HepG2 (cell line): ENCODE measurements around the gene HDGFL2. TPM values are rescaled to one million over a fixed set of nuclear protein-coding genes. Genes with fewer than 3 reads are reported as not detected.
A peak's percentile ranks its signal among the peaks of the same experiment; 100 is the strongest.

Source experiments
- ADNP ChIP-seq: sonication (generic); formaldehyde crosslinking; IDR thresholded peaks from 2 replicates; pipeline ENCODE4 v1.4.0; 2020; ENCODE audit warnings: missing genetic modification reagents
- CREM ChIP-seq, 2 experiments: sonication (generic) in 1 of 2; formaldehyde crosslinking in 1 of 2; IDR thresholded peaks; 2 replicates each; pipeline versions ENCODE4 v1.4.0 to v1.6.1; 2016 to 2020; ENCODE audit warnings: antibody characterized with exemption in 1 of 2, mild to moderate bottlenecking in 1 of 2, missing genetic modification reagents in 1 of 2
- ELF4 ChIP-seq: sonication (generic); formaldehyde crosslinking; IDR thresholded peaks from 2 replicates; pipeline ENCODE4 v1.5.0; 2020; ENCODE audit warnings: missing genetic modification reagents, mild to moderate bottlenecking, moderate library complexity, borderline replicate concordance
- GATAD2A ChIP-seq: IDR thresholded peaks from 2 replicates; pipeline ENCODE4 v1.6.1; 2016
- KDM4B ChIP-seq: sonication (generic); formaldehyde crosslinking; IDR thresholded peaks from 2 replicates; pipeline ENCODE4 v1.4.0; 2020; ENCODE audit warnings: missing genetic modification reagents
- KDM5B ChIP-seq: sonication (generic); formaldehyde crosslinking; IDR thresholded peaks from 2 replicates; pipeline ENCODE4 v1.4.0; 2020; ENCODE audit warnings: missing genetic modification reagents, mild to moderate bottlenecking, borderline replicate concordance
- MLXIP ChIP-seq: sonication (generic); formaldehyde crosslinking; IDR thresholded peaks from 2 replicates; pipeline ENCODE4 v1.9.0; 2021; ENCODE audit warnings: missing genetic modification reagents, borderline replicate concordance
- MXI1 ChIP-seq: IDR thresholded peaks from 3 replicates; pipeline ENCODE4 v1.6.1; 2012; ENCODE audit warnings: low read depth, low read length, inconsistent platforms, borderline replicate concordance
- NFE2L1 ChIP-seq: sonication (generic); formaldehyde crosslinking; IDR thresholded peaks from 2 replicates; pipeline ENCODE4 v1.4.0; 2020; ENCODE audit warnings: missing genetic modification reagents, mild to moderate bottlenecking, borderline replicate concordance
- NRL ChIP-seq: sonication (generic); formaldehyde crosslinking; IDR thresholded peaks from 2 replicates; pipeline ENCODE4 v1.5.0; 2020; ENCODE audit warnings: missing genetic modification reagents, mild to moderate bottlenecking, moderate library complexity, borderline replicate concordance
- PITX1 ChIP-seq: sonication (generic); formaldehyde crosslinking; IDR thresholded peaks from 2 replicates; pipeline ENCODE4 v1.5.1; 2020; ENCODE audit warnings: mild to moderate bottlenecking, missing genetic modification reagents
- POLR2A ChIP-seq, 2 experiments: IDR thresholded peaks; 2 replicates each; pipeline ENCODE4 v1.6.1; 2011; ENCODE audit warnings: low read depth in 2 of 2, low read length in 2 of 2, mild to moderate bottlenecking in 1 of 2, moderate library complexity in 1 of 2; ENCODE audit not compliant: insufficient read depth in 1 of 2
- PRDM15 ChIP-seq: sonication (generic); formaldehyde crosslinking; IDR thresholded peaks from 2 replicates; pipeline ENCODE4 v1.4.0; 2020; ENCODE audit warnings: missing genetic modification reagents
- ZBED4 ChIP-seq: sonication (generic); formaldehyde crosslinking; IDR thresholded peaks from 2 replicates; pipeline ENCODE4 v1.4.0; 2020; ENCODE audit warnings: missing genetic modification reagents, borderline replicate concordance
- ZNF230 ChIP-seq: sonication (generic); formaldehyde crosslinking; IDR thresholded peaks from 2 replicates; pipeline ENCODE4 v1.4.0; 2020; ENCODE audit warnings: mild to moderate bottlenecking, missing genetic modification reagents
- ZNF550 ChIP-seq: sonication (generic); formaldehyde crosslinking; IDR thresholded peaks from 2 replicates; pipeline ENCODE4 v1.4.0; 2020; ENCODE audit warnings: mild to moderate bottlenecking, missing genetic modification reagents, borderline replicate concordance
- ZNF672 ChIP-seq: sonication (generic); formaldehyde crosslinking; IDR thresholded peaks from 2 replicates; pipeline ENCODE4 v1.8.1; 2022; ENCODE audit warnings: missing genetic modification reagents
- ZNF691 ChIP-seq: sonication (generic); formaldehyde crosslinking; IDR thresholded peaks from 2 replicates; pipeline ENCODE4 v1.4.0; 2020; ENCODE audit warnings: missing genetic modification reagents, low read depth, mild to moderate bottlenecking, borderline replicate concordance
- polyA plus RNA-seq, 8 experiments: library from polyadenylated mRNA; depleted of rRNA in 3 of 8; stranded (reverse) in 7 of 8; unstranded in 1 of 8; fragments of >200 nt; fragmentation: Illumina TruSeq in 4 of 8; extraction: Trizol in 4 of 8; gene quantifications; 2 replicates each; pipeline versions ENCODE4 v1.2.1 to v1.2.3, GENCODE V29; 2011 to 2016; ENCODE audit warnings: low read depth in 4 of 8, missing spikeins in 1 of 8, mixed read lengths in 1 of 8; ENCODE audit not compliant: insufficient read depth in 1 of 8
- total RNA-seq, 5 experiments: library from RNA; depleted of rRNA; stranded (reverse); fragments of >200 nt; fragmentation: Illumina TruSeq; extraction: Trizol; gene quantifications; 2 replicates each; pipeline ENCODE4 v1.2.3, GENCODE V29; 2016; ENCODE audit warnings: low read depth in 1 of 5

Gene HDGFL2
- total and polyA plus RNA-seq, 2 of the 13 experiments (the other 11 are each of a cell fraction or from before 2014, with no cell fraction given): 20.0 to 51.1 TPM

GRCh38 chr19:4457654-4458395 is 14.3 kb upstream of the HDGFL2 start, which contains the start of gene UBXN6 (continued):
- TF ChIP-seq ZBED4 (CRISPR knock-in tag) (peak; percentile 17; the same call in 1 of the 2 replicates), MLXIP (no peak), PRDM15 (CRISPR knock-in tag) (no peak), MXI1 (peak; percentile 90; the same call in 1 of the 3 replicates), KDM4B (CRISPR knock-in tag) (no peak), KDM5B (CRISPR knock-in tag) (no peak), ZNF691 (CRISPR knock-in tag) (peak; percentile 62; the same call in 1 of the 2 replicates), ZNF230 (no peak), NRL (CRISPR knock-in tag) (peak; percentile 30; the same call in 1 of the 2 replicates), ZNF672 (CRISPR knock-in tag) (no peak), NFE2L1 (CRISPR knock-in tag) (no peak), GATAD2A (peak; percentile 56; the same call in 1 of the 2 replicates), POLR2A (IDR thresholded peaks at IDR 0.05; ENCODE audit: insufficient read depth in 1 of 2, low read depth in 2 of 2, low read length in 2 of 2) (no peak), CREM (IDR thresholded peaks at IDR 0.05) (peak; percentile 53), CREM (CRISPR knock-in tag; IDR thresholded peaks at IDR 0.05) (no peak), ELF4 (no peak; the same call in 1 of the 2 replicates), ADNP (no peak), PITX1 (peak; percentile 27; the same call in 1 of the 2 replicates), ZNF550 (no peak)
